ENCODE measurements around the gene ARL15.
"Not testable (repeated sequence)": the region's sequence is repeated elsewhere in the genome, so short reads cannot be mapped to it uniquely, and the experiment has no call there.

GRCh38 chr5:53836851-53837430 is 473.4 kb downstream of the ARL15 start:
- not testable (repeated sequence) for TF ChIP-seq CTCF, POLR2A (IDR thresholded peaks at IDR 0.05)
